NCI-H446 (cell line): Measurements from ENCODE around the gene MMP8.
"Not testable (repeated sequence)": the region's sequence is repeated elsewhere in the genome, so short reads cannot be mapped to it uniquely, and the experiment has no call there.

ENCODE experiments used
- DNase-seq, 2 experiments: peaks; one replicate each; lab custom pipeline; 2025; lab: John Stamatoyannopoulos, UW

MMP8 gene, protein sequence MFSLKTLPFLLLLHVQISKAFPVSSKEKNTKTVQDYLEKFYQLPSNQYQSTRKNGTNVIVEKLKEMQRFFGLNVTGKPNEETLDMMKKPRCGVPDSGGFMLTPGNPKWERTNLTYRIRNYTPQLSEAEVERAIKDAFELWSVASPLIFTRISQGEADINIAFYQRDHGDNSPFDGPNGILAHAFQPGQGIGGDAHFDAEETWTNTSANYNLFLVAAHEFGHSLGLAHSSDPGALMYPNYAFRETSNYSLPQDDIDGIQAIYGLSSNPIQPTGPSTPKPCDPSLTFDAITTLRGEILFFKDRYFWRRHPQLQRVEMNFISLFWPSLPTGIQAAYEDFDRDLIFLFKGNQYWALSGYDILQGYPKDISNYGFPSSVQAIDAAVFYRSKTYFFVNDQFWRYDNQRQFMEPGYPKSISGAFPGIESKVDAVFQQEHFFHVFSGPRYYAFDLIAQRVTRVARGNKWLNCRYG

DNA sequence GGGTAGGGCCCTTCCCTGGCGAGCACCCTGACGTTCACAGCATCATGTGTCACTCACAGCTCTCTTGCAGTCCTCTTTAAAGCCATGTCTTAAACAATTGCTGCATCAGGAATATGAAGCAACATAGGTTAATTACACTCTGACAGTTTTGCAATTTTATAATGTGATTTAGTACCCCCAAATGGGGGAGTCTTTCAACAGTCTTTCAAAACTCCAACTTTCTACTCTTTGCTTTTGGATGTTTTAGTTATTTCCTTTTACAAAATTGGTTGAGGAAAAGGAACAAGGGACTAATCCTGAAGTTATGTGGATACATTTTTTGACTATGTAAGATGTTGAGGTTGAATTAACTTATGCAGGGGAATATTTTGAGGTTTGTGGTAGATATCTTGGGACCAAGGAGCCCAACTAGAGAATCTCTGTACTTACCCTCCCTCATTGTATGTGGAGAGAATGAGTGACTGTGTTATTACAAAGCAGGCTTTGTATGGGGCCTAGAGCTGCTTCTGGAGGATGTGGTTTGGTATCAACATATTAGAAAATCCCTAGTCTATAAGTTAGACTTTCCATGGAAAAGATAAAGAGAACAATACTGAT lies at the start of gene MMP8:
TSS of gene MMP8 (minus strand) at position 51 of the 597 bp plus-strand sequence. CDS start 99 bp downstream, outside the sequence.
- DNase-seq = no peak

DNA sequence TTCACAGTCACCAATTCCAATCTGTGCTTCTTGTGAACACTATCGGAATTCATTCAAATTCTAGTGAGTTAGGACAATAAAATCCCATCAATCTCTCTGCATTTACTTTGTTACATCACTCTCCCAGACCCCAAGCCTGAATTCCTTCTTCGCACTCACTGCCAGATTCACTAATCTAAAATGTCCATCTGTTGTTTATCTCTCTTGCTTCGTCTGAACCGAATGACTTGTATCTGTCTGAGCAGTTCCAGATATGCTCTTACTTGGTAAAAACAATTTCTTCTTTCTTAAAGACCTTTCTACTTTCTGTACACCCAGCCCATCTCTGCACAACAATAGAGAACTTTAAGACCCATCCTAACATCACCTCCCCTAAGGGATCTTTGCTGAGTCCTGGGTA lies 48.6 kb upstream of the MMP8 start:
- DNase-seq = no peak

DNA sequence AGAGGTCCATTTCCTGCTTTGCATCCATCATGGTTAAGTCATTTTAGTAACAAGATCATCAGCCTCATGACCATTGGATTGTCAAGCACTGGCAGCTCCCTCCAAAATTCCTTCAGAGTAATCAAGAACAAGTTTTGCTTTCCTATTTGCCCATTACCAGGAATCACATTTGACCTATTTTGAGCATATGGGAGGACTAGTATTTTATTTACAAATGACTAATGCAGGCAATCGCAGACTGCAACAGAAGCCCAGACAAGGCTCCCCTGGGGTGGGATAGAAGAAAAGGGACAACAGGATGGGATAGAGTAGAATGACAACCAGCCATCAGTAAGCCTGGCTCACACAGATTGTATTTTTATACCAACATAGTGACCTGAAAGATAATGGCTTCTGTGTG lies 46.6 kb upstream of the MMP8 start:
- DNase-seq = no peak

DNA sequence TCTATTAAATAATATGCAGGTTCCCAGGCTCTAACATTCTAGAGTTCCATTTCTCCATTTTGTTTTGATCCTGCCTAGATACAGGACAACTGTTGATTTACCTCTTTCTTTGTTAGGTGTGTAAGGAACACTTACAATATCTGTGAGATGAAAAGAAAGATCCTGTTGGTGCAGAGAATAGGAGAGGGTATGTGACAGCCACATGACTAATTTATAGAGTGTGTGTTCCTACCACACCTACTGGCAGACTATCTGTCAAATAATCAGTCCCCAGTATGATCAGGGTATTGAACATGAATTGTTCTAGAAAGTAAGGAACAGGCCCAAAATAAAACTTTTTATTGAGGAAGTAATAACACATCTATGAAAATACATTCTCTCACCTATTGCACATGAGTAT lies 45.4 kb upstream of the MMP8 start:
- no peak for DNase-seq

DNA sequence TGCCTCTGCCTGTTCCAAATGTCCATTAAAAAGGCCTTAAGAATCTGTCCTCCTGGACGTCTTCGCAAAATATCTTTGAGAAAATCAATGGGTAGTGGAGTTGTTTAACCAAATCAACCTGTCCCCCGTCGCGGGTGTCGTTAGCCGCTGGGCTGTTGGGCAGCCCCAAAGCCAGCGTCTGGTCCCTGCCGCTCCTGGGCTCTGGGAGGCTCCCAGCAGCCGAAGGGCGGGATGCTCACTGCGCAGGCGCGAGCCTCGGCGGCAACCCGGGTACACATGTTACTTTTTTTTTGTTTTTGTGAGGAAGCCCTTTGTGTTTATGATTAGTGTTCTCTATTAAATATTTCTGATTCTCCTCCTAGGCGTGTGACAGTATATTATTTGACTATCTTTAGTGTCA lies 43.0 kb upstream of the MMP8 start:
- DNase-seq = no peak

DNA sequence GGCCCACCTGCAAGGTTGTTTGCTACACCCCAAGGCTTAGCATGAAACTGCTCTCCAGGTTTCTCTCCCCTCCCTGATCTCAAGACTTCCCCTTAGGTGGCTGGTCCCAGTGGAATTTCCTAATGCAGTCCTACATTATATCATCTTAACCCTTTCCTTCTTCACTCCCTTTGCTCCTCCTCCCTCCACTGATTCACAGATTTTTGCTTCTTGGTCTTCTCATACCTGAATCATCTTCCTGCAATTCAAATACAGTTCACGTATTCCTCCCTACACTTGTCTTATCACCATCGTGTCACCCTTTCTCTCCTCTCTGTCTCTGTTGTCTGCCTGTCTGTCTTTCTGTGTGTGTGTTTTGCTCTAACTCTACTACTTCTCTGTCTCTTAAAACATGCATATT lies 38.7 kb upstream of the MMP8 start:
- DNase-seq = no peak

DNA sequence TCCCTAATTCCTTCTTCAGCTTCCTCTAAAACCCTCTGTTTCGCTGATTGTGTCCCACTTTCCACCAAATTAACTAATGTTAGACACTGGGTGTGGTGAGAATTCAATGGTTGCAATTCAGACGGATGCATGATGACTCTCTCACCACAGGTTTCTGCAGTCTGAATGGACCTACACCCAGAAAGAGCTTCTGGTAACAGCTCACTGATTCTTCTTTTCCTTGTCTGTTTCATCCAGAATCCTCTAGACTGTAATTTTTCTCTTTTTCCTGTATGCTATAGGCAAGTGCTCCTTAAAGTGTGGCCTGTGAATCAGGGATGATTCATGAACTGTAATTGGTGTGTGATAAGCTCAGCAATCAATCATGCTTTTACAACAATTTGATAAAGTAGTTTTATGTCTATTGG lies 37.6 kb upstream of the MMP8 start:
- DNase-seq = no peak

DNA sequence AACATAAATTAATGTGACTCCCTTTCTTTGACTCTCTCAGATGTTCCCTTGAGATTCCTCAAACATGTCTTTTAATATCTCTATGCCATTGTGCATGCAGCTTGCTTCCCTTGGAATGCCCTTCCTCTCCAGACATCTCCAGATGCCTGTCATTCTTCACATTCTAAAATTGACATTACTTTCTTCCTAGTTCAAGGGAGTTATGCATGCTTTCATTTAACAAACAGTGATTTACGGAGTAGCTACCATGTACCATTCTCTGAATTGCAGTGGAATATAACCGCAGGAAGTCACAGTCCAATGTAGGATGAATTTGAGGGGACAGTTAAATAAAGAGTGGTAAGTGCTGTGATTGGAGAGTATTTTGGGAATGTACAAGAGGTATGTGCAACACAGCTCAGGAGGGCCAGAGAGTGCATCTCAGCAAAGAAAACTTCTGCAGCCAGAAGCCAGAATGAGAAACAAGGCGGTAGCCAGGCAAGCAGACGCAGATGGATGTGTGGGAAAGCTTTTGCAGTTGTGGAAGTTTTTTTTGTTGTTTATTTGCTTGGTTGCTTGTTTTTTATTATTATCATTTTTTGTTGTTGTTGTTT lies 37.0 kb upstream of the MMP8 start:
- DNase-seq = no peak

DNA sequence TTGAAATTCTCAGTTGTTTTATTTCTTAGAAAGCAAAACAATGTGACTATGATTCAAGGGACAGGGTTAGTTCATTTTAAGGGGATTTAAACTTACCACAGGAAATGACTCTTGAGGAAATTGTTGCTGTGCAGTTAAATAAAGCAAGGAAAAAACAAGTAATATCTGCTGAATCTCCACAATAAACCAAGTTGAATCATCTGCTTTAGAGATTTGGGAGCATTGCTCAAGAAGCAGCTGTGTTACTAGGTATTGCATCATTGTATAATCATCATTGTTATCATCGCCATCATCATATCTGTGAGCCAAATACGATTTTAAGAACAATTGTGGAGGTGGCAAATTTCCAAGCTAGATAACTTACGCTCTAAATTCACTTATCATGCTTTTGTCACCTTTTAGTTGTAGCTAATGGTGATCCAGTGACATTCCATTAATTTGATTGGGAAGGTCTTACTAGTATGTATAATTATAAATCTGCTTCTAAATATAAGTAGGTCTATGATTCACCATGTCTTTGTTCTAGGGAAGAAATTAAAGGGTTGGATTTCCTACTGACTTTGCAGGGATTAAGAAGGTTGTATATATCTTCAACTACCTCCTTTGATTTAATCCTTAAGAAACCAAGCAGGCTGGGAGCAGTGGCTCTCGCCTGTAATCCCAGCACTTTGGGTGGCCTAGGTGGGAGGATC lies 35.7 kb upstream of the MMP8 start:
- DNase-seq = no peak

DNA sequence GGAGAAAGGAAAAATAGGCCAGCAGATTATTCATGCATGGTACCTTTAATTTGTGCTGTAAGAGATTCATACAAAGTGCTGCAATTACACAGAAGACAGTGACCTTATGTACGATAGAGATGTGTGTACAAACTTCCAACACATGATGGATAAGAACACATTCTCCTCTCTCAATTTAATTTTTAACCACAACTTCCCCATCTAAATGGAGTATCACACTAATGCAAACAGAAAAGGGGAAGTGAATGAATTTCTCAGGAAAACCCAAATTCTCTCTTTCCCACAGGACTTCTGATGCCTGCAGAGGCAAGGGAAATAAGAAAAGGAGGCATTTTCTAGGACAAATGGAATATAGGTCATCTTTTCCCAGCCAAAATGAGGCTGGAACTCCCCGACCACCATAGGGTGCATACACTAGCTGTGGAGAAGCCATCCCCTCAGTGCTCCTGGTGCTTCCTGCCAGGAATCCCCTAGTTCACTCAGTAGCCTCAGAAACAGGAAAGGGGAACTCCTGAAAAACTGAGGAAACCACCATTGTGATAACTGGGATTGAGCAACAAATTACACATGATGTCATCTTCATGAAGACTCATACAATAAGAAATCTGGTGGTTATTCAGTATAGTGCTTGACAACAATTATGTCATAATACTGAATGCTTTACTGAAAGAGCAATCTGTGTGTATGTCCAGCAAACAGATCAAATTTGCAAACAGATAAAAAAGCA lies 33.2 kb upstream of the MMP8 start:
- no peak for DNase-seq

DNA sequence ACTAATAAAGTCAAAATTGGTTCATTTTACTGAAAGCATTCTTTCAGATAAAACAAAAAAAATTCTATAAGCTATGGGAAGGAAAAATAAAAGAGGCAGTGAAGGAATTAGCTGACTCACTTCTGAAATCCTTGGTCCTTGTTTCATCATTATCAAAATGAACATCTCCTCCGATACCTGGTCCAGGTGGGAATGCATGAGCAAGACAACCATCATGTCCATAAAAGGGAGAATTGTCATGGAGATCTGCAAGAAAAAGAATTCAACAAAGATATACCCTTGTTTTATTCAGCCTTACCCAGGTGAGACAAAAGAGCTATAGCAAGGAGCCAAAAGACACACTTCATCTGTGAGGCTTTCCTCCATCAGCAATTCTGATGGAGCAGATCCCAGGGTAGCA lies 28.5 kb upstream of the MMP8 start:
- no peak for DNase-seq

DNA sequence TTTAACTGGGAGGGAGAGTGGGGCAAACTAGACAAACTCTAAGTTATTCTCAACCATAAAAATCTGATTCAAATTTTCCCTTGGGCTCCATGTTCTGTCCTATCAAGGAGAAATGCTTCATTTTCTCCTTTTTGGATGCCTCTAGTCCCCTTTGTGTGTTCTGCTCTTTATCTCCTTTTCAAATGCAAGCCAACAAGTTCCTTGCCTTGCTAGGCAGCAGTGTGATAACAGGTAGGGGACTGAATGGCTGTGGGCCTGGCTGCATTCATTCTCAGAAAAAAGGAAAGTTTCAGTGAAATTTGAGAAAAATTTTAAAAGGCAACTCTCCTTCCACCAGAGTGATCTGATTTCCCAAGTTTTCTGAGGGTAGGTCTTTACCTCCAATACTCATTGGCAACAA lies 26.9 kb upstream of the MMP8 start:
- DNase-seq = no peak

DNA sequence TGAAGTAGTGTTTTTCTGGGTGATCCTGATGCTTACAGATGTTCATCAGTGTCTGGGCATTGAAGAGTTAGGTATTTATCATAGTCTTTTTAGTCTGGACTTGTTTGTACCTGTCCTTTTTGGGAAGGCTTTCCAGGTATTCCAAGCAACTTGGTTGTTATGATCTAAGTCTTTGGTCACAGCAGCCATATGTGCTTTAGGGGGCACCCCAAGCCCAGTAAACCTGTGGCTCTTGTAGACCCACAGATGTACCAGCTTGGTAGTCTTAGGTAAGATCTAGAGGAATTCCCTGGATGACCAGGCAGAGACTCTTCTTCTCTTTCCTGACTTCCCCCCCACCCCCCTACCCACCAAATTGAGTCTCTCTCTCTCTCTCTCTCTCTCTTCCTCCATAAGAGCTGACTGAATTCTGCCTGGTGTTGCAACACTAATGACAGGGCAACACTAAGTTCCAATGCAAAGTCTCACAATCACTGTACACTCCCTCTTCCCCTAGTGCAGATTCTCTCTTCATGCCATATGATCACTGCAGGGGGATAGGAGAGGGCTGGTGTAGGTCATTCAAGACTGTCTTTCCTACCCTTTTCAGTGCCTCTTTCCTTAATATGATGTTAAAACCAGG lies 24.5 kb upstream of the MMP8 start:
- no peak for DNase-seq

DNA sequence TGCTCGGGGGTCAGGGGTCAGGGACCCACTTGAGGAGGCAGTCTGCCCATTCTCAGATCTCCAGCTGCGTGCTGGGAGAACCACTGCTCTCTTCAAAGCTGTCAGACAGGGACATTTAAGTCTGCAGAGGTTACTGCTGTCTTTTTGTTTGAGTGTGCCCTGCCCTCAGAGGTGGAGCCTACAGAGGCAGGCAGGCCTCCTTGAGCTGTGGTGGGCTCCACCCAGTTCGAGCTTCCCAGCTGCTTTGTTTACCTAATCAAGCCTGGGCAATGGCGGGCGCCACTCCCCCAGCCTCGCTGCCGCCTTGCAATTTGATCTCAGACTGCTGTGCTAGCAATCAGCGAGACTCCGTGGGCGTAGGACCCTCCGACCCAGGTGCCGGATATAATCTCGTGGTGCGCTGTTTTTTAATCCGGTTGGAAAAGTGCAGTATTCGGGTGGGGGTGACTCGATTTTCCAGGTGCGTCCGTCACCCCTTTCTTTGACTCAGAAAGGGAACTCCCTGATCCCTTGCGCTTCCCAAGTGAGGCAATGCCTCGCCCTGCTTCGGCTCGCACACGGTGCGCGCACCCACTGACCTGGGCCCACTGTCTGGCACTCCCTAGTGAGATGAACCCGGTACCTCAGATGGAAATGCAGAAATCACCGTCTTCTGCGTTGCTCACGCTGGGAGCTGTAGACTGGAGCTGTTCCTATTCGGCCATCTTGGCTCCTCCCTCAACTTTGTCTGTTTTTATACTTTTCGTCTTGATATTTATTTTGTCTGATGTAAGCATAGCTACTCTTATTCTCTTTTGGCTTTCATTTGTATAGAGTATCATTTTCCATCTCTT lies 22.2 kb upstream of the MMP8 start:
- DNase-seq = not testable (repeated sequence)

DNA sequence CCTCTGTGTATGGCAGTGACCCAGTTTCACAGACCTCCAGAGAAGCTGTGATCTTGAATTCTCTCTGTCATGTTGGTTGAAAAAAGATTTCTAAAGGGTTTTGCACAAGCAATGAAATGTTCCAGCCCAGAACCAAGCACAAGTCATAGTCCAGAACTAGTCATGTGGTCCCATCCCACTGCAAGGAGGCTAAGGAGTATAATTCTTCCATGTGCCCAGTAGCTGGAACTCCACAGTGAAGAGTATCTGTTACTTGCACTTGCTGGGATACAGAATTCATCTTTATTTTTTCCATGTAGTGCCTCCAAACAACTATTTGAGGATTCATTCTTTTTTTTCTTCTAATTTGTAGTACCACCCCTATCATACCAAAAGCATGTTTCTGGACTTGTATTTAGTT lies 9.9 kb upstream of the MMP8 start:
- no peak for DNase-seq

DNA sequence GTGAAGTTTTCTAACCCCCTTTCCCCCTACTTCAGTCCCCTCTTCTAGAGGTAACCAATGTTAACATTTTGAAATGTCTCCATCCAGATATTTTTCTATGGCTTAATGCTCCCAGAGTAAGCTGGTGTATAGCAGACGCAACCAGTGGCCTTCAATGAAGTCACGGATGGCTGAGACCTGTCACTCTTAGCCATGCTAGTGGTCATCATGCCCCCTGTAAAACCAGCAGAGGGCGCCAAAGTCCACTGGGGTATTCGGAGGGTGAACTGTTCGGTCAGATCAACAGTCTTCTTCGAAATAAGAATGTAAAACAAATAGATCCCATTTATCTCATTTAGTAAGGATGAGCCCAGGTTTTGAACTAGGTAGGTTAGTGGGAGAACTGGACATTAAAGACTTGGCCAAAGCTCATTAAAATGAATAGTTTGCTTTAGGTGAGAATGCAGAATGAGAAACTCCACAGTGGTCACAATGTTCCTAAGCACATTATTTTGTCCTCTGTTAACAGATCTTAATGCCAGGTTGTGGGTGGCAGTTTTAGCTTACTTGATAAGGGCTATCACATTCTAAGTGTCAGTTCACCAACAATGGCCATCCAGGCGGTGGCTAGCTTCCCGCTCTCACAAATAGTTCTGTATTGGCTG lies 8.6 kb upstream of the MMP8 start:
- peak; percentile 20 to 63 for DNase-seq

DNA sequence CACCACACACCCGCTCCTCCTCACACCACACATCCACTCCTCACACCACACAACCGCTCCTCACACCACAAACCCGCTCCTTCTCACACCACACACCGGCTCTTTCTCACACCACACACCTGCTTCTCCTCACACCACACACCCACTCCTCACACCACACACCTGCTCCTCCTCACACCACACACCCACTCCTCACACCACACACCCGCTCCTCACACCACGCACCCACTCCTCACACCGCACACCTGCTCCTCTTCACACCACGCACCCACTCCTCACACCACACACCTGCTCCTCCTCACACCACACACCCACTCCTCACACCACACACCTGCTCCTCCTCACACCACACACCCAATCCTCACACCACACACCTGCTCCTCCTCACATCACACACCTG lies 6.2 kb upstream of the MMP8 start:
- DNase-seq = not testable (repeated sequence)

DNA sequence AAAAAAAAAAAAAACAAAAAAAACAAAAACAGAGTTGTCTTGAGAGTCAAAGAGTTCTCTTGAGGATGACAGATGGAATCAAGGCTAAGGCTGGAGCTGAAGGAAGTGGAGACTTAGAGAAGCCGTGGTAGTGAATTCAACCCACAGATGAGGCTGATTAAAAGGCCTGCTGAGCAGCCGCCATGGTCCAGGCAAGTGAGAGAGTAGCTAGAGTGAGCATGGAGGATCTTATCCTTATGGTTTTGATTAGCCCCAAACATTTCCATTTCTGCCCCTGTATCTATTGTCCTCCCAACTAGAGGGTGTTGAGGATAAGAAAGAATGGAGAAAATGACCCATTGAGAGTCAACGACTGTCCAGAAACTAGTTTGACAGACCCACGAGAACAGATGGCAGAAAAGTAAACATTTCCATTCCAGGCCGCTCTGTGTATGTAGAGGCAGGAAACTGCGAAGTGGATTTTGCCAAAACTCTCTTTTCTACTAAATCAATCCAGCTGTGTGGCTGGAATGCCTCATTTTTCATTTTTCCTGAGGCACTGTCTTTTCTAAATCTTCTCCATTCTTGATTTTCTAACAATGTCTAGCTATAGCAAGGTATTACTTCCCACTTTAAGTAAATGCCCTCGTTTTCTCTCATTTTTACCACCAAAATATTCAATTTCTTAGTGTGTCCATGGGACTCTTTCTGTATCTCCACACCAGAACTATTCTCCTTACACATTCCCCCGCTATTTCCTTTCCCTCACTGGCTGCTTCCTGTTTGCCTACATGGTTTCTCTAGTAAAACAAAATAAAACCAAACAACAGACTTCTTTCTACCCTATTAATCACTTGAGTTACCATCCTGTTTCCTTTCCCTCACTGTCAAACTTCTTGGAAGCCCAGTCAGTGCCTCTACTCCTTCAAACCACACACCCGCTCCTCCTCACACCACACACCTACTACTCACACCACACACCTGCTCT lies 5.4 kb upstream of the MMP8 start:
- DNase-seq = no peak

DNA sequence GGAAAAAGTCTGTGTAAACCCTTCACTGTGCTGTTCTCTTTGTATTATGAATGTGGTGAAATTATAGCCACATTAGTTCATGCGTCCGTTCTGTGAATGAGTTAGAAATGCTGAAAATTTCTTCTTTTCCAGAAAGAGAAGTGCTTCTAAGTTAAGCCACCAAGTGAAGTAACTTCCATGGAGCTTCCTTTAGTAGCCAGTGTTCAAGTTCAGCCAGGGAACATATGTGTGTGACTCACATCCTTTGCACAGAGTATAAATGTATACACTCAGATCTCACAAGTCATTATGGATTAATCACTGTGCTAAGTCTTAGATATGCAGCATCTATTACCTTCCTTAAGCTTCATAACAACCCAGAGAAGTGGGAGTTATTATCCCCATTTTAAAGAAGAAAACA lies 3.1 kb upstream of the MMP8 start:
- no peak for DNase-seq
